Inferior parietal cortex (tissue), 1 donor: Measurements from ENCODE around the gene MYO18B.
A peak's percentile ranks its signal among the peaks of the same experiment; 100 is the strongest.

Source experiments
- DNase-seq: peaks from one replicate; pipeline ENCODE4 v3.0.0-alpha.2; 2016; ENCODE audit errors: extremely low spot score

MYO18B gene

DNA sequence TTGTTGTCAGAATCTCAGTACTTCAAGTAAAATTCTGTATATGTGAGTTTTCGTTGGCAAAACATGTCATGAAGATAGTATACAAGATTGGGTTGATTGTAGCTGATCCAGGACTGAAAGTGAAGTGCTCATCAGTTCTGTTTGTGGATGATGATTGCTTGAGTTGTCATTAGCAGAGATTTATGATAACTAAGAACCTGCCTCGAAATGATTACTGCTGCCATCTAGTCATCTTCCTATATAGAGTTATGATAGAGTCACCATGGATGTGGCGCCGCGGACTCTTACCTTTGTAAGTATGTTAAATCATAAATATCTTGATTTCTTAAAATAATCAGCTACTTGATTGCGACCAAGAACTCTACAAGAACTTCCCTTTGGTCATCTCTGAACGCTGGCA, 27.9 kb upstream of the MYO18B start:
- DNase-seq: no peak

DNA sequence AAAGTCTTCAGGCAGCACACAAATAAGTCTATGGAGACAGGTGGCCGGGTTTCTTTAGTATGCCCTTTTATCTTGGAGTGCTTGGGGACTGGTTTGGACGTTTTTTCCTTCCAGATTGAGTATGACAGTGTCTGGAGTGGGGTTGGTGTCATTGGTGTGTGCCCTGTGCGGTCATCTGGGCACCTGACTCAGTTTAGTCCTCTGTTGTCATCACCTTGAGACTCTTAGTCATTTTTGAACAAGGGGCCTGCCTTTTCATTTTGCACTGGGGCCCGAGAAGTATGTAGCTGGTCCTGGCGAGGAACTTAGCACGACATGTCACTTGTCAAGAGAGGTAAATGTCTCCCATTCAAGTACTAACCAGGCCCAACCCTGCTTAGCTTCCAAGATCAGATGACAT, 27.2 kb upstream of the MYO18B start:
- no peak for DNase-seq

DNA sequence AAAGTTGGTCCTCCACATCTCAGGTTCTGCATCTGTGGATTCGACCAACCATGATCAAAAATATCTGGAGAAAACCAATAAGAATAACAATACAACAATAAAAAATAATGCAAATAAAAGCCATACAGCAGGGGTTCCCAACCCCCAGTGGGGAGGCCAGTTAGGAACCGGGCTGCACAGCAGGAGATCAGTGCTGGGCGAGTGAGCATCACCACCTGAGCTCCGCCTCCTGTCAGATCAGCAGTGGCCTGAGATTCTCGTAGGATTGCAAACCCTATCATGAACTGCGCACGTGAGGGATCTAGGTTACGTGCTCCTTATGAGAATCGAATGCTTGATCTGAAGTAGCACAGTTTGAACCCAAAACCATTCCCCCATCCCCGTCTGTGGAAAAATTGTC, 25.4 kb upstream of the MYO18B start:
- DNase-seq: no peak

DNA sequence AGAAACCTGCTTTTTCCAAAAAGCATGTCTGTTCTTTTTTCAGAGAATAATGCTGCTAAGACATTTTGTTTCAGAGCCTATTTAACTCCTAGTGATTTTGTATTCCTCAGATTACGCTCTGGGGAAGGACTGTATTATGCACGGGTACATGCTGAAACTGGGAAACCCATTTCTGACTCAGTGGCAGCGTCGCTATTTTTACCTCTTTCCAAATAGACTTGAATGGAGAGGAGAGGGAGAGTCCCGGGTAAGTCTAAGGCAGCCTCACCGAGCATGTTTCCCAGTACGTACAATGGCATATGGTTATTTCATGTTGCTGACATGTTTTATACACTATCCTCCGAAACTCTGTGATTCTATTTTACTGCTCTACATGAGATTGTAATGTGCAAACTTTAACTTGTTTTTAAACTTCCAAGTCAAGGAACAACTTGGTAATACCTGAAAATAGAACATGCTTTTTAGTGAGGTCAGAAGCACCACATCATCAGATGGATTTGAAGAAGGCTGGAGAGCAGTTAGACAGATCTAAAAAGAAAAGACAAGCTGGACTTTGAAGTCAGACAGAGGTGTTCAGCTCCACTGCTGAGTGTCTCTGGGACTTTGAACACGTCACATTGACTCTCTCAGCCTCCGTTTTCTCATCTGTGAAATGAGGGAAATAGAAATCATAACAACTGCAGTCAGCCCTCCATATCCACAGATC, 23.7 kb upstream of the MYO18B start:
- peak; percentile 62 for DNase-seq

DNA sequence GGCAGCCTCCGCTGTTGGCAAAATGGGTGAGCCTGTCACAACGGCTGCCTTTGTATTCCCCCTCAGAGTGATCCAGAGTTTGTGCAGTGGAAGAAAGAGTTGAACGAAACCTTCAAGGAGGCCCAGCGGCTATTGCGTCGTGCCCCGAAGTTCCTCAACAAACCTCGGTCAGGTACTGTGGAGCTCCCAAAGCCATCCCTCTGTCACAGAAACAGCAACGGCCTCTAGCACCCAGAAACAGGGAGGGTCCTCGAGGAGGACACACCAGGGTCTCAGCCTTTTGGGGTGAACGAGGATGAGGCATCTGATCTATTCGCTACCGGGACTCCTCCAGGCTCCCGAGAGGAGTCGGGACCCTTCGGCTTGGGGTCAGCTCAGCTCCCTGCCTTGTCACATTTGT, 19.8 kb upstream of the MYO18B start:
- DNase-seq: no peak

DNA sequence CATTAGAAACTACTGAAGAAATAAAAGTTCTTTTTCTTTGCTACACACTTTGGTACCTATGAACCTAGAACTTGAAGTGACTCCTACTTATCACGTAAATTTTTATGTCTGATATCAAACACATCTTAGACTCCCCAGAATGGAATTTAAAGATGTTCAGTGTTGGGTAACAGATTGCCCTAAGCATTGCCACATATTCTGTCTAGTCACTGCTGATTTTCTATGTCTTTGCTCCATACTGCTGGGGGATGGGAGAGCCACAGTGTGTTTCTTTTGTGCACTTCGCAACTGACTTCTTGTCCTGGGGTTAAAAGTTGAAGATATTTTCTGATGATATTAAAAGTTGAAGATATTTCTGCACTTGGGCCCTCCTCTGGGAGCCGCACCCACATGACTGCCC, 19.4 kb upstream of the MYO18B start:
- no peak for DNase-seq

DNA sequence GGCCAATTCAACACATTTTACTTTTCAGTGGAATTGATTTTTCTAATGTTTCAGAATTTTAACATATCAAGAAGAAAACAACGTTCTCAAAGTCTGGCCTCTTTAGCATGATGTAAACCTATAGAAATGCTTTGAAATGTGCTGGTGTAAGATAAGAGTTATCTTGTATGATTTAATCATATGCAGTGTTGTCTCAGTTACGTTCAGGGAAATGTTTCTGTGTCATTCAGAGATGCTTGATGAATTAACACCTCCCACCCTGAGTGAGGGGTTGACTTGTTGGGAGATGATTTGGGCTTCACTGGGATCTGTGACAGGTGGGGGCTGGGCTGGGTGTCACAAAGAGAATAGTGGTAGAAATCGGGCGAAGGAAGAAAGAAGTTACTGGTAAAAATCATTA, 15.7 kb upstream of the MYO18B start:
- no peak for DNase-seq

DNA sequence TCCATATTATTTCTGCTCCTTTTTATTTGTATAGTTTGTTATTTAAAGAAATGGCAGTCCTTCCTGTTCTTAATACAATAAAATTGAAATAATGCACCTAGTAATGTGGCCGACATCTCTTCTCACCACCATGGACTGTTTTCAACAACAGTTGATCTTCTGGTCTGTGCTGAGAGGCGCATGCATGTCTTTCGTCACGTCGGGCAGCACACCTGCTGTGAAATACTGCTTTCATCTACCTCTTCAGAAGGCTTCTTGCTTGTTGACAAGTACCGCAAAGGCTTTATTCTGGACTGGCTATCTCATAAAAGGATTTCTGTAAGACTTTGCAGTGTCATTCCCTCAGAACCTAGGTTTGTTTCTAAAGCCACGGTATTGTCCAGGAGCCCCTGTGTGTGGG, 13.9 kb upstream of the MYO18B start:
- DNase-seq: no peak

DNA sequence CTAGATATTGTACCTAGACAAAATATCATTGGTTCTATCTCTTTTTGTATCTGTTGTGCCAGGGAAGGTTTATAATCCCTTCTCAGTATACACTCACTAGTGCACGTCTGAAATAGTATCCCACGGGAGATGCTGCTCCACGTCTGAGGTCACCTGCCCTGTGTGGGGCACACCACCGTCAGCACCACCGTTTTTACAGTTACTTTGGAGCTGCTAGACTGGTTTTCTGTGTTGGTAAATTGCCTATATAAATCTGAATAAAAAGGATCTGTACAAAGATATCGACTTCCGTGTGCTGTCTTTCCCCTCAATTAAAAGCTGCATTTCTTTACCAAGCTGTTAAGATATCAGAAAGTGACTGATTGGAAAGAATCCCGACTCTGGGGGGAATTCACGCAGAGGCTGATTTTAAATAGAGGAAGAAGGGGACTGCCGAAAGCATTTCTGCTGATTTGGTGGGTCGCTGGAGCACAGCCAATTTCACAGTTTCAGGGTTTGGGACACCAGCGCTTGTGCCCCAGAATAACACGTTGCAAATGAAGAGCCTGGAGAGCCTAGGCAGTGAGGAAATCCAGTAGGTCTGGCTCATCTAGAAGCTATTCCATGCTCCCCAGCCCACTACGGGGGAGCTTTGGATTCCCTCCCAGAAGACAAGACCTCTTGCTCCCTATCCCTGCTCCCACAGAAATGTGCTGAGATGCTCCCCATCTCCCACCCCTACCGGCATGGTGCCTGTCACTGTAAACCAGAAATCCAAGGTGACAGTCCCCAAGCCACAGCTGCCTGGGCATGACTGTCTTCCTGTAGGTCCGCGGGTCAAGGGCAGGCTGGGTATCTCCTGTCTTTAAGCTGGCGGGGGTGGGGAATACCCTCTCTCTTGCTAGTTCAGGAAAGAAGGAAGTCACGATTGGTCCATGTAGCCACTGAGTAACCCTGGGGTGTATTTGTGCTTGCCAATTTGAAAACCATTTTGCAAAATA, 12.7 kb upstream of the MYO18B start:
- DNase-seq: no peak

DNA sequence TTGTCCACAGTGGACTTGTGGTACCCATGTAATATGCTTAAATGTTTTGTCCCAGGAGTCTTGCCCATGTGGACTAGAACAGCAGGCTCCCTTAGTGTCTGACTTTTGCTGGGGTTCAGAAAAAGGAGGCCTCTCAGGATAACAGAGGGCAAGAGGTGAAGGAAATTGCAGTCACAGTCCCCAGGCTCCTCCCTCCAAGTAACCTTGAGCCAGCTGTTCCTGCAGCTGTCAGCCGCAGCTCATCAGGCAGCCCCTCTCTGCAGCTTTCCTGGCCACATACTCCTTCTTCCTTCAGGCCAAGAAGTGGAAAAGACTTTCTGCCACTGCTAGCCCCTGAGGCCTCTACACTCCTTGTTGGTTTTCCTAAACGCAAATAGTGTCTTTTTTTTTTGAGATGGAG, 6.3 kb upstream of the MYO18B start:
- DNase-seq: no peak

DNA sequence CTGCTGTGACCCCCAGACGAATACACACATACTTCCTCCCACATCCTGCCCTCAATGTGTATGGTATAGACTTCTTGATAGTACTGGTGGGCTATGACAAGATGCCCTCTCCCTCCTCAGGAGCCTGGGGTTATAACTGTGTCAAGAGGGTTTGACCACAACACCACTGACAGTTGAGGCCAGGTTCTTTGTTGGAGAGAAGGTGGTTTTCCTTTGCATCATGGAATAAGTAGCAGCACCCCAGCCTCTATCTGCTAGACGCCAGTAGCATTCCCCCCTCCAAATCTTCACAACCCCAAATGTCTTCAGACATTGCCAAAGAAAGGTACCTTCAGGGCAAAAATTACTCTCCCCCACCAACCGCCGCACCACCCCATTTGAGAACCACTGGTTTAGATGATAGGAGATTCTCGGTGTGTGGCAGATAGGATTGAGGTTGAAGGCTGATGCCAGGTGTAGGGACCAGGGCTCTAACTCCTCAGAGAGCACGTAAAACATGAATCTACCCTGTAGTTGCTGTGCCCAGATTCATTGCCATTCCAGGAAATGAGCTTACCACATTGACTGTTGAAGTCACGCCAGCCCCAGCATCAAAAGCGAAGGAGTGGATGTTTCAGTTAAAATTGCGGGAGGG, 5.5 kb upstream of the MYO18B start:
- DNase-seq: no peak

DNA sequence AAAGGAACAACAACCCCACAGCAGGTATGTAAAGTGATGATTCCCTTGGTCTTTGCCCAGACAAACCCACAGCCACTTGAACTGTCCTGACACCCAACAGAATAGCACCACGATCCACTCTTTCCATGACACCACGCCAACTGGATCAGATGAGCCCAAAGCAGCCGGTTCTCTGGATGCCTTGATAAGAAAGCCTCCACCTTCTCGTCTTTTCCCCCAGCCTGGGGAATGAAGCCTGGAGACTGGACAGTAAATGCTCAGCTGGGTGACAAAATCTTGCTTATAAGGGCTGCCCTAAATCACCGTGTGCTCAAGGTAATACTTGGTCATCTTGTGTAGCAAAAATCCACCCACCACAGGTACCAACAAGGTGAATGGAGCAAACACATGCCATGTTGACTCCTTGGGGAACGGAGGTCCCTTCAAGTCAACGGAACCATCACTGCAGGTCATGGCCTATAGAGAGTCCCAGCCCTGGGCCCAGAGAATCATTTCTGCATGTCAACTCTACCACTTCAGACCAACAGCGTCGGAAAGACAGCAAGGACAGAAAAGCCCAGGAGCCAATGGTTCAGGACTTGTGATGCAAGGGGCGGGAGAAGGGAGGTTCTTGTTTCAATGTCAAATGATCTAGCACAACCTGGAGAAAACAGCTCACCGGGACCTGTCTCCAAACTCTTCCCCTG, 2.2 kb upstream of the MYO18B start:
- DNase-seq: no peak

DNA sequence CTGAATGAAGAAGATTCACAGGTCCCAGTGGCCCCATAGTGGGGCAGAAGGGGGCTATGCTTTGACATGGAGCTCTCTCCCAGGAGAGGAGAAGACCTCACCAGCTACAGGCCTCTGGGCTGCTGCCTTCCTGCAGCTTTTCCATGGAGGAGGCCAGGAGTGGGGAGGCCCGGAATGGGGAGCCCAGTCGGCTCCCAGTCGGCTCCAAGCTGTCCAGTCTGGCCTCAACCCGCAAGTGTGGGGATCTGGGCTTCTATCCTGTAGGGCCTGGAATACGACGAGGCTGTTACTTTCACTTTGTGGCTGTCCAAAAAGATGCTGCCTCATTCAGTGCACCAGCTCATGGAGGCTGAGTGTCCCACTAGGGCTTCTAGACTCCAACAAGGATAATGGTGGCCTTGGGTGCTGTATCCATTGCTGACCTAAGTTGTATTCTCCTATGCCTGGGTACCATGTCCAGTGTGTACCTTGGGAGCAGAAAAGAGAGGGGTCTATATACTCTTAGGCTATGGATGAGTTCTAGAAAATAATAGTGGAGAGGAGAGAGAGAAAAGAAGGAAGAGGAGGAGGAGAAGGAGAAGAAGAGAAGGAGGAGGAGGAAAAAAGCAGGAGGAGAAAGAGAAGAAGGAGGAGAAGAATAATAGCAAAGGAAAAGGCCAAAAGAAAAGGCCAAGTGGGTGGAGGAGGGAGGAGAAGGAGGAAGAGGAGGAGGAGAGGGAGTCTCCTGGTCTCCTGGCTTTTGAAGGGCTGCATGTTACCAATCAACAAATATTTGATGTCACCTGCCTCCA, 1.1 kb downstream of the MYO18B start:
- no peak for DNase-seq

DNA sequence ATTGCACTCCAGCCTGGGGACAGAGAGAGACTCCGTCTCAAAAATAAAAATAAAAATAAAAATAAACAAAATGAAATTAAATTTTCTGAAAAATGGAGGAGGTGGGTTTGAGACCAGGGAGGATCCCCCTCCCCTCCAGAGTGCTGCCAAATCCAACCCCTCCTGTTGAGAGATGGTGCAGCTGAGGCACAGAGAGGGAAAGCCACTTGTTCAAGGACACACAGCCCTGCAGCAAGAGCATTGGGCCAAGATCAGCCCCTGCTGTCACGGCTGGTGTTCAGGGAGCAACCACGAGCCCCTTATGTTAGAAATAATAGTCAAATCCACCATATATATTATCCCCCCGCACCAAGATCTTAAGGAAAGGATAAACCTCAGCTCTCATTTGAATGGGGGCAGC, 2.7 kb downstream of the MYO18B start:
- DNase-seq: no peak

DNA sequence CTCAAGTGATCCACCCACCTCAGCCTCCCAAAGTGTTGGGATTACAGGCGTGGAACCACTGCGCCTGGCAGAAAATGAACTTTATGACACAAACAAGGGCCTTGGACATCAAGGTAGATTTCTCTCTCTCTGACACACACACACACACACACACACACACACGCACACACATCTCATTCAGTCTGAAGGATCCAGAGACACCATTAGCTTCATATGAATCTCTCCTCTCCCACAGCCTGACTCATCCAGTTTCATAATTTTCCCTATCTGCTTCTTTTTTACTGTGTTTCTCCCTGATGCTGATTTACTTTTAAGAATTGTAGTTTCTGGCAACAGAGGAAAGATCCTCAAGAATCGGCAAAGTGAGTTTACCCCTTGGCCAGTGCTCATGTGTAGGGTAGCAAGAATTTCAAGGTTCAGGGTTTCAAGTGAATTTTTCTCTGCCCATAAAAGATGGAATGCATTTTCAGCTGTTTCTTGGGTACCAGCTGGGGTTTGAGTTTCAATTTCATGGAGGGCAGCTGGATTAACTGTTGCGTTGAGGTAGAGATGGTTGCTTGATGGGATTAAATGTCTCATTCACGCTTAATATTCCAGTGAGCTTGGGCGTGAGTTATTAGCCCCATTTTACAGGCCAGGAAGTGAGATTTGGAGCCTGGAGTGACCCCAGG, 3.5 kb downstream of the MYO18B start:
- DNase-seq: no peak

DNA sequence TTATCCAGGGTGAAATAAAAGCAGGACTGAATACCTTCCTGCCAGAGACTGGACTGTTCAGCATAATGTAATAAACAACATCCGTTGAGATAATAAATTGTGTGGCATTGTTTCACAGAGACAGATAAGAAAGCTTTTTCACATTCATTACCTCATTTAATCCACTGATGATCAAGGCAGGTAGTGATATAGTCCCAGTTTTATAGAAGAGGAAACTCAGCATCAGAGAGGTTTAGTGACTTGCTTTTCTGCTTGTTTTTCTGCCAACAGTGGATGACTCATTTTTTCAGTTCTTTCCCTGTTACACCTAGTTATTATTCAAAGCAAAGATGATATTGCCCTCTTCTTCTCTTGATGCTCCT, 4.0 kb downstream of the MYO18B start:
- no peak for DNase-seq

DNA sequence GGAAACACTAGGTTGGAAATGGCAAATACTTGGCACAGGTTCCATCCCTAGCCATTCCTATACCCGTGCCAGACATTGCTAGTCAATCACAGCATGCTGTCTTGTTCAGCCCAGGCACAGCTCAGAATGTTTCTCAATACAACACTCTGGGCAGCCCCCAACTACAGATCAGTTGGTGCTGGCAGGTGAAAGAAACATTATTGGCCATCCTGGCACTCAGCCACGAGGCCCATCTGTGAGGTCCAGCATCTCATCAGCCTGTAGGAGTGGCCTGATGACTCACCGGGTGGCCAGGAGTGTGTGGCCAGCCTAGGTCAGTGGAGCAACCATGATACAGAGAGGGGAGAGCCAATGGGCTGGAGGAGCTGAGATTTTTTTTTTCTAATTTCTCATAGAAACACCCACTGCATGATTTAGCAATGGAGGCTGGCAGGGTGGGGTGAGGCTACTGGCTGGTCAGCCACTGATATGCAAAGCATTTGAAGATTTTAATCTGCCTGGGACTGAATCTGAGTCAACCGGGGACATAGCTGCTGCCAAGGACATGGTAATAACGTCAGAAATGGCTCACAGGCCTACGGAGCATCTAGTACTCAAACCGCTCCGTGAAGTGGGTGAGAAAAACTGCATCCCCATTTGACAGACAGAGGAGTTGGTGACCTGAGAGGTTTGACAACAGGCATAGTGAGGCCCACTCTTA, 5.4 kb downstream of the MYO18B start:
- no peak for DNase-seq

DNA sequence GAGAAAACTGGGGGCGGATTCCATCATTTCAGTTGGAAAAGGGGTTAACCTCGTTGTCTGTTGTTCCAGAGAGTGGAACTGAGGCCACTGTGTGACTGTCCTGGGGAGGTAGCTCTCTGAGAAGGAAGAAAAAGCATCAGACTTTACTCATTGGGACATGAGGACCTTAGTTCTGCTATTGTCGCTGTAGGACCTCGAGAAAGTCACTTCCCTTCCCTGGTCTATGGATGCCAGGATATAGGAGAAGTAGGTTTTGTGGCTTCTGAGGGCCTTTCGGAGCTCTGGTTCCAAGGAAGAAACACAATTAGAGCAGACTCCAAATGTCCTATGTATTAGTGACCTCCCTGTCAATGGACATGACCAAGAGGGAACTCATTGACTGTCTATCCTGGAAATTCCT, 6.2 kb downstream of the MYO18B start:
- DNase-seq: no peak

DNA sequence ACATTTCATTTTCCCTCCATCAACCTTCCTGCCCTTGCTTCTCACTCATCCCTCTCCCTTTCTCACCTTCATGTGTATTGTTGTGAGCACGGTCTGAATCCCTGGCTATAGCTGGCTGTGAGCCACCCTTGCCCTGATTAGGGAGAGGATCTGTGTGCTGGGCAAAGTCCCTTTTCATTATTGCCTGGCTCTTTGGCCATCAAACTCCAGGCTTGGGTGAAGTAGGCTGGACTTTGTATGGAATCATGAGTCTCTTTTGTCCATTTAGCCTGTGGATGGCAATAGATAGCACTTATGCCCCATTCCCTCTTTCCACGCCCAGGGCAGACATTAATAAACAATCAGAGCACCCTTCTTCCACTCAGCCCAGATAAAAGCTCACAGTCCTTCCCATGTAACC, 6.7 kb downstream of the MYO18B start:
- DNase-seq: no peak
